ENCODE results near the gene NRIP2. TPM values are rescaled to one million over a fixed set of nuclear protein-coding genes. Genes with fewer than 3 reads are reported as not detected.
A peak's percentile ranks its signal among the peaks of the same experiment; 100 is the strongest.
"Not testable (repeated sequence)": the region's sequence is repeated elsewhere in the genome, so short reads cannot be mapped to it uniquely, and the experiment has no call there.

Gene NRIP2
- total and polyA plus RNA-seq, 2 donors (not counting 1 experiment from before 2014, with no cell fraction given), result 0.08 to 0.17 TPM

DNA sequence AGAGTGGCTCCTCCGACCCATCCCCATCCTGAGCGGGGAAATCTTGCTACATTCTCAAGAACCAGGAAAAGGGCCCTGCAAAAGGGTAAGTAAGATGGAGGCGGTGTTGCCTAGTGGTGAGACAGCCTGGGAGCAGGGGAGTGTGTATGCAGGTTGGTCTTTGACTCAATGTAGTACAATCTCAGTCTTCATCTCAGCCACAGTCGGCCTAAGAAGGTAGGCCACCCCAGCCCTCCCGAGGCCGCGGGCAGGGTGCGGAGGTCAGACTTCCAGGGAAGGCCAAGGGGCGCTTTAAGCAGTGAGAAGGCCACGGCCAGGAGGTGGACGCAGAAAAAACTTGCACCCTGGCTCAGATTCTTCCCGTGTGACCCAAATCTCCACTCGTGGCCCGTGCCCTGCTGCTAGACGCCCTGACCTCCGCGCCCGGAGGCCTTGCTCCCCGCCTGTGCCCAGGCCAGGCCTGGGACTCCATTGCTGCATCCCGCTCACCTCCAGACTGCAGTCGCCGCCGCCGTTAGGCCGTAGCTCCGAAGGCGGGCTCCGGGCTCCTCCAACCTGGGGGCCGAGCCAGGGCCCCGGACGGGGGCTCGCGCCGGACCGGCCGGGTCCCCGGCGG is 41.7 kb upstream of the NRIP2 start:
- H3K36me3 ChIP-seq (ENCODE audit: control insufficient read depth, insufficient read depth, low read length), result peaks cover 2% of the 10 kb centered on the region
- peak overlapping the region; percentile 99 for H3K4me2 ChIP-seq (ENCODE audit: extremely low read depth, insufficient read depth, low read length)
- peak overlapping the region; percentile 64 to 92 (median 78) for H3K4me3 ChIP-seq (replicated peaks in 1 of 4; ENCODE audit: control extremely low read depth in 1 of 4, insufficient read depth in 1 of 4, low read depth in 3 of 4, low read length in 4 of 4)
- no peaks in the 10 kb centered on the region for H3K27me3 ChIP-seq (ENCODE audit: control insufficient read depth, insufficient read depth, low read length)
- H3K9ac ChIP-seq (ENCODE audit: insufficient read depth, low read length), result peak overlapping the region; percentile 84
- H3K79me2 ChIP-seq (ENCODE audit: control insufficient read depth, insufficient read depth, low read length), result peaks cover 60% of the 10 kb centered on the region
- H2AFZ ChIP-seq (ENCODE audit: low read length), result peak overlapping the region; percentile 92
- peaks cover 6% of the 10 kb centered on the region for H3K4me1 ChIP-seq (ENCODE audit: control insufficient read depth, extremely low read depth, insufficient read depth, low read length)
- H4K20me1 ChIP-seq (ENCODE audit: control insufficient read depth, extremely low read depth, insufficient read depth, low read length), result no peaks in the 10 kb centered on the region
- TF ChIP-seq, protein P1, sequence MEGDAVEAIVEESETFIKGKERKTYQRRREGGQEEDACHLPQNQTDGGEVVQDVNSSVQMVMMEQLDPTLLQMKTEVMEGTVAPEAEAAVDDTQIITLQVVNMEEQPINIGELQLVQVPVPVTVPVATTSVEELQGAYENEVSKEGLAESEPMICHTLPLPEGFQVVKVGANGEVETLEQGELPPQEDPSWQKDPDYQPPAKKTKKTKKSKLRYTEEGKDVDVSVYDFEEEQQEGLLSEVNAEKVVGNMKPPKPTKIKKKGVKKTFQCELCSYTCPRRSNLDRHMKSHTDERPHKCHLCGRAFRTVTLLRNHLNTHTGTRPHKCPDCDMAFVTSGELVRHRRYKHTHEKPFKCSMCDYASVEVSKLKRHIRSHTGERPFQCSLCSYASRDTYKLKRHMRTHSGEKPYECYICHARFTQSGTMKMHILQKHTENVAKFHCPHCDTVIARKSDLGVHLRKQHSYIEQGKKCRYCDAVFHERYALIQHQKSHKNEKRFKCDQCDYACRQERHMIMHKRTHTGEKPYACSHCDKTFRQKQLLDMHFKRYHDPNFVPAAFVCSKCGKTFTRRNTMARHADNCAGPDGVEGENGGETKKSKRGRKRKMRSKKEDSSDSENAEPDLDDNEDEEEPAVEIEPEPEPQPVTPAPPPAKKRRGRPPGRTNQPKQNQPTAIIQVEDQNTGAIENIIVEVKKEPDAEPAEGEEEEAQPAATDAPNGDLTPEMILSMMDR (conservative IDR thresholded peaks at IDR 0.05 in 1 of 2, IDR thresholded peaks at IDR 0.05 in 1 of 2; ENCODE audit: low read depth in 1 of 2, low read length in 2 of 2), result no peak
- no peak for TF ChIP-seq EZH2 (IDR thresholded peaks at IDR 0.05; ENCODE audit: low read length, missing control alignments)
- H3K27ac ChIP-seq (ENCODE audit: insufficient read depth, low read length), result peak overlapping the region; percentile 98
- H3K9me3 ChIP-seq (ENCODE audit: control insufficient read depth, insufficient read depth, low read depth, low read length), result no peaks in the 10 kb centered on the region
- DNase-seq (ENCODE audit: low read depth in 2 of 2), result peak; percentile 26 to 29

DNA sequence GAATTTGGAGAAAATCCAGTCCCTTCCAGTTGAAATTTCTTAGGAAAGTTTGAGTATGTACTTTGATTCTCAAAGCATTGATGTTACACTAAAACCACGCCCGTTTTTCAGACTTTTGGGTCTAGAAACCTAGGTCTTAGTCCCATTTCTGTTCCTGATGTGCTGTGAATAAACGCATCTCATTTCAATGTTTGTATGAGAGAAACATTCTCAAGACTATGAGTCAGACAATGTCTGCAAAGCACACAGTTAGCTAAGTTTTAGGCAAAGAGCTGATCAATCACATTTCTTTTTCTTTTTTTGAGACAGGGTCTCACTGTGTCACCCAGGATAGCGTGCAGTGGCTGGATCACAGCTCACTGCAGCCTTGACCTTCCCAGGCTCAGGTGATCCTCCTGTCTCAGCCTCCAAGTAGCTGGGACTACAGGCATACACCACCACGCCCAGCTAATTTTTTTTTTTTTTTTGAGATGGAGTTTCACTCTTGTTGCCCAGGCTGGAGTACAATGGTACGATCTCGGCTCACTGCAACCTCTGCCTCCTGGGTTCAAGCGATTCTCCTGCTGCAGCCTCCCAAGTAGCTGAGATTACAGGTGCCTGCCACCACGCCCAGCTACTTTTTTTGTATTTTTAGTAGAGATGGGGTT is 34.3 kb upstream of the NRIP2 start:
- H3K79me2 ChIP-seq (ENCODE audit: control insufficient read depth, insufficient read depth, low read length); H2AFZ ChIP-seq (ENCODE audit: low read length); H3K27ac ChIP-seq (ENCODE audit: insufficient read depth, low read length); H3K4me3 ChIP-seq (replicated peaks in 1 of 4; ENCODE audit: control extremely low read depth in 1 of 4, insufficient read depth in 1 of 4, low read depth in 3 of 4, low read length in 4 of 4); H4K20me1 ChIP-seq (ENCODE audit: control insufficient read depth, extremely low read depth, insufficient read depth, low read length); H3K4me1 ChIP-seq (ENCODE audit: control insufficient read depth, extremely low read depth, insufficient read depth, low read length); H3K27me3 ChIP-seq (ENCODE audit: control insufficient read depth, insufficient read depth, low read length); H3K9me3 ChIP-seq (ENCODE audit: control insufficient read depth, insufficient read depth, low read depth, low read length); H3K4me2 ChIP-seq (ENCODE audit: extremely low read depth, insufficient read depth, low read length); H3K9ac ChIP-seq (ENCODE audit: insufficient read depth, low read length): not testable (repeated sequence)
- peaks cover 12% of the 10 kb centered on the region for H3K36me3 ChIP-seq (ENCODE audit: control insufficient read depth, insufficient read depth, low read length)
- peak; percentile 57 to 65 for DNase-seq (ENCODE audit: low read depth in 2 of 2)

DNA sequence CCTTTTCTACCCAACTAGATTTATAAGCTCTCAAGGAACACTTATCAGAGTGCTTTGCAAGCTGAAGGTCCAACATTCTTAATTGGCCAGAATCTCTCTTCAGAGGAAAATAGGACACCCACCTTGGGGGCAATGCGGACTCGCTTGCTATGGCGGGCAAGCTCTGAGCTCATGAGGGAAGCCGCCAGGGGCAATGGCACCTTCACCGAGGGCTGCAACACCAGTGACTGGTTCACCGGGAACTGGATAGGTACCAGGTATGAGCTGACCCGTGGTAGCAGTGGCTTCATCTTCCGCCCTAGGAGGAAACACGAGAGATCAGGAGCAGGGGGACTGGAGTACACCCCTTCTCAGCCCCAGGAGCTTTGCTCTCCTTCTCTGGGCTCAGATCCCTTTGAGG is 29.4 kb upstream of the NRIP2 start:
- H3K4me3 ChIP-seq (replicated peaks in 1 of 4; ENCODE audit: control extremely low read depth in 1 of 4, insufficient read depth in 1 of 4, low read depth in 3 of 4, low read length in 4 of 4), result no peak overlapping the region
- TF ChIP-seq, protein P1 (conservative IDR thresholded peaks at IDR 0.05 in 1 of 2, IDR thresholded peaks at IDR 0.05 in 1 of 2; ENCODE audit: low read depth in 1 of 2, low read length in 2 of 2), result no peak
- no peak for TF ChIP-seq EZH2 (IDR thresholded peaks at IDR 0.05; ENCODE audit: low read length, missing control alignments)
- no peaks in the 10 kb centered on the region for H3K27me3 ChIP-seq (ENCODE audit: control insufficient read depth, insufficient read depth, low read length)
- H3K4me2 ChIP-seq (ENCODE audit: extremely low read depth, insufficient read depth, low read length), result no peak overlapping the region
- no peak overlapping the region for H3K9ac ChIP-seq (ENCODE audit: insufficient read depth, low read length)
- no peak overlapping the region for H2AFZ ChIP-seq (ENCODE audit: low read length)
- H3K36me3 ChIP-seq (ENCODE audit: control insufficient read depth, insufficient read depth, low read length), result peaks cover 9% of the 10 kb centered on the region
- H3K27ac ChIP-seq (ENCODE audit: insufficient read depth, low read length), result no peak overlapping the region
- no peaks in the 10 kb centered on the region for H4K20me1 ChIP-seq (ENCODE audit: control insufficient read depth, extremely low read depth, insufficient read depth, low read length)
- H3K4me1 ChIP-seq (ENCODE audit: control insufficient read depth, extremely low read depth, insufficient read depth, low read length), result peaks cover 3% of the 10 kb centered on the region
- DNase-seq (ENCODE audit: low read depth in 2 of 2), result no peak
- H3K79me2 ChIP-seq (ENCODE audit: control insufficient read depth, insufficient read depth, low read length), result no peaks in the 10 kb centered on the region
- no peaks in the 10 kb centered on the region for H3K9me3 ChIP-seq (ENCODE audit: control insufficient read depth, insufficient read depth, low read depth, low read length)

DNA sequence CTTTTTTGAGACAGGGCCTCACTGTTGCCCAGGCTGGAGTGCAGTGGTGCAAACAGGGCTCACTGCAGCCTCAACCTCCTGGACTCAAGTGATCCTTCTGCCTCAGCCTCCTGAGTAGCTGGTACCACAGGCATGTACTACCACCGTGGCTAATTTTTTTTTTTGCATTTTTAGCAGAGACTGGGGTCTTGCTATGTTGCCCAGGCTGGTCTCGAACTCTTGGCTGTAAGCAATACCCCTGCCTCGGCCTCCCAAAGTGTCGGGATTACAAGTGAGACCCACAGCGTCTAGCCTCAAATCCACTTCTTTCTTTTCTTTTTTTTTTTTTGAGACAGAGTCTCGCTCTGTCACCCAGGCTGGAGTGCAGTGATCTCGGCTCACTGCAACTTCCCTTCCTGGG is 28.6 kb upstream of the NRIP2 start:
- not testable (repeated sequence) for H2AFZ ChIP-seq (ENCODE audit: low read length); H3K4me2 ChIP-seq (ENCODE audit: extremely low read depth, insufficient read depth, low read length); H3K4me3 ChIP-seq (replicated peaks in 1 of 4; ENCODE audit: control extremely low read depth in 1 of 4, insufficient read depth in 1 of 4, low read depth in 3 of 4, low read length in 4 of 4); H3K79me2 ChIP-seq (ENCODE audit: control insufficient read depth, insufficient read depth, low read length); H3K9me3 ChIP-seq (ENCODE audit: control insufficient read depth, insufficient read depth, low read depth, low read length); H3K4me1 ChIP-seq (ENCODE audit: control insufficient read depth, extremely low read depth, insufficient read depth, low read length); H3K9ac ChIP-seq (ENCODE audit: insufficient read depth, low read length); DNase-seq (ENCODE audit: low read depth in 2 of 2); H4K20me1 ChIP-seq (ENCODE audit: control insufficient read depth, extremely low read depth, insufficient read depth, low read length); H3K27me3 ChIP-seq (ENCODE audit: control insufficient read depth, insufficient read depth, low read length); H3K27ac ChIP-seq (ENCODE audit: insufficient read depth, low read length); H3K36me3 ChIP-seq (ENCODE audit: control insufficient read depth, insufficient read depth, low read length)

All from fibroblast of lung (primary cell).